NCI-H128 (cell line): ENCODE results near the gene SUMO3.
"Not testable (repeated sequence)": the region's sequence is repeated elsewhere in the genome, so short reads cannot be mapped to it uniquely, and the experiment has no call there.

Source experiments
- DNase-seq: peaks from one replicate; lab custom pipeline; 2025; ENCODE audit not compliant: unreplicated experiment; lab: John Stamatoyannopoulos, UW

The SUMO3 gene

GRCh38 chr21:44847261-44848056 is 29.6 kb upstream of the SUMO3 start:
- no peak for DNase-seq

- no peak for DNase-seq
Measured at GRCh38 chr21:44846485-44847260, 28.8 kb upstream of the SUMO3 start.

- DNase-seq: no peak
Measured at GRCh38 chr21:44846224-44846484, 28.3 kb upstream of the SUMO3 start.

- no peak for DNase-seq
Measured at GRCh38 chr21:44845418-44846223, 27.8 kb upstream of the SUMO3 start.

GRCh38 chr21:44844256-44844655 is 26.4 kb upstream of the SUMO3 start:
- no peak for DNase-seq

GRCh38 chr21:44842721-44843445 is 25.0 kb upstream of the SUMO3 start:
- DNase-seq: no peak

GRCh38 chr21:44842087-44842486 is 24.2 kb upstream of the SUMO3 start:
- DNase-seq: no peak

GRCh38 chr21:44840771-44841170 is 22.9 kb upstream of the SUMO3 start:
- DNase-seq: no peak

GRCh38 chr21:44838951-44839350 is 21.1 kb upstream of the SUMO3 start:
- no peak for DNase-seq

GRCh38 chr21:44838039-44838895 is 20.4 kb upstream of the SUMO3 start:
- no peak for DNase-seq

GRCh38 chr21:44837537-44837936 is 19.7 kb upstream of the SUMO3 start:
- no peak for DNase-seq

- no peak for DNase-seq
Measured at GRCh38 chr21:44836666-44837471, 19.0 kb upstream of the SUMO3 start.

GRCh38 chr21:44836349-44836665 is 18.4 kb upstream of the SUMO3 start:
- no peak for DNase-seq

- no peak for DNase-seq
Measured at GRCh38 chr21:44835647-44835973, 17.7 kb upstream of the SUMO3 start.

- no peak for DNase-seq
Measured at GRCh38 chr21:44834951-44835646, 17.2 kb upstream of the SUMO3 start.

GRCh38 chr21:44834231-44834950 is 16.5 kb upstream of the SUMO3 start:
- DNase-seq: no peak

- DNase-seq: no peak
Measured at GRCh38 chr21:44833663-44834062, 15.8 kb upstream of the SUMO3 start.

- not testable (repeated sequence) for DNase-seq
Measured at GRCh38 chr21:44832516-44833255, 14.8 kb upstream of the SUMO3 start.
